SHP77 (cell line): ENCODE results near the gene GPR150.

ENCODE experiments used
- DNase-seq, 2 experiments: peaks; one replicate each; lab custom pipeline; 2025; lab: John Stamatoyannopoulos, UW

The GPR150 gene

GRCh38 chr5:95652849-95653248 lies 33.0 kb downstream of the GPR150 start:
- no peak for DNase-seq

- DNase-seq, result no peak
Measured at GRCh38 chr5:95654196-95654595, 34.3 kb downstream of the GPR150 start.

GRCh38 chr5:95655575-95655974 lies 35.7 kb downstream of the GPR150 start:
- no peak for DNase-seq

GRCh38 chr5:95660060-95660459 lies 40.2 kb downstream of the GPR150 start:
- no peak for DNase-seq

GRCh38 chr5:95662946-95663345 lies 43.1 kb downstream of the GPR150 start:
- DNase-seq, result no peak

- no peak for DNase-seq
Measured at GRCh38 chr5:95664204-95664786, 44.4 kb downstream of the GPR150 start.

- DNase-seq, result no peak
Measured at GRCh38 chr5:95667061-95667618, 47.3 kb downstream of the GPR150 start.

- DNase-seq, result no peak
Measured at GRCh38 chr5:95667678-95668077, 47.8 kb downstream of the GPR150 start.

- no peak for DNase-seq
Measured at GRCh38 chr5:95668216-95668615, 48.3 kb downstream of the GPR150 start.

- no peak for DNase-seq
Measured at GRCh38 chr5:95668728-95669127, 48.8 kb downstream of the GPR150 start.

GRCh38 chr5:95669540-95669939 lies 49.7 kb downstream of the GPR150 start:
- peak; percentile 69 to 87 for DNase-seq

- peak; percentile 18 to 61 for DNase-seq
Measured at GRCh38 chr5:95669985-95670384, 50.1 kb downstream of the GPR150 start.

GRCh38 chr5:95670568-95670967 lies 50.7 kb downstream of the GPR150 start:
- no peak for DNase-seq
